Nucleus accumbens (tissue), 56 donors: Measurements from ENCODE around the gene PYY.
"Not testable (repeated sequence)": the region's sequence is repeated elsewhere in the genome, so short reads cannot be mapped to it uniquely, and the experiment has no call there.

Source experiments
- DNase-seq, 56 donors: peaks; one replicate each; lab custom pipeline; 2025; lab: John Stamatoyannopoulos, UW

PYY gene

GRCh38 chr17:43953746-43954145 lies at the start of gene PYY:
TSS of gene PYY (minus strand) at chr17:43953940. CDS start at chr17:43953483, 457 bp downstream.
- no peak for DNase-seq

DNA sequence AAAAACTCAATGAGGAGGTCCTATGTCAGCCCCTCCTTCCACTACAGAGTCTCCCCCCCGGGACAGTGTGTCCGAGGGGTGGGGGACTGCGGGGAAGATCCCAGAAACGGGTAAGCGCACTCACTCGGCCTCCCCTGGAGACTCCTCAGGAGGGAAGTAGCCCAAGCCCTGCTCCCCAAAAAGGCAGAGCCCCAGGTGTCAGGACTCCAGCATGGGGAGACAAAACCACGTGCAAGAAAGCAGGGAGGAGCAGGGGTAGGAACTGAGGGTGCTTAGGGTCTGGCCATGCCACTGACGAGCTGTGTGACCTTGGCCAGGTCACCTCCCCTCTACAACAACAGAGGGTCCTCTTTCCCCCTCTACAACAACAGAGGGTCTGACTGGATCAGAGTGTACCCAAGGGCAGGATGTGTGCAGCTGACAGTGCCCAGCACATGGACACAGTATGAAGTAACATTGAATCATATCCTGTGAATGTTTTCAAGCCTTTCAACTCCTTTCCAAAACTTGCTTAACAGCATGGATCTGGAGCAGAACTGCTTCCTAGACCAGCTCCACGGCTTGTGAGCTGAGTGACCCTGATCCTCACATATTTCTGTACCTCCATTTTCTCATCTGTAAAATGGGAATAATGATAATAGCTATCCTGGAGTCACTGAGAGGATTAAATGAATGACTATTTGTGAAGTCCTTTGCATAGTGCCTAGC lies 48.6 kb upstream of the PYY start:
- no peak for DNase-seq

DNA sequence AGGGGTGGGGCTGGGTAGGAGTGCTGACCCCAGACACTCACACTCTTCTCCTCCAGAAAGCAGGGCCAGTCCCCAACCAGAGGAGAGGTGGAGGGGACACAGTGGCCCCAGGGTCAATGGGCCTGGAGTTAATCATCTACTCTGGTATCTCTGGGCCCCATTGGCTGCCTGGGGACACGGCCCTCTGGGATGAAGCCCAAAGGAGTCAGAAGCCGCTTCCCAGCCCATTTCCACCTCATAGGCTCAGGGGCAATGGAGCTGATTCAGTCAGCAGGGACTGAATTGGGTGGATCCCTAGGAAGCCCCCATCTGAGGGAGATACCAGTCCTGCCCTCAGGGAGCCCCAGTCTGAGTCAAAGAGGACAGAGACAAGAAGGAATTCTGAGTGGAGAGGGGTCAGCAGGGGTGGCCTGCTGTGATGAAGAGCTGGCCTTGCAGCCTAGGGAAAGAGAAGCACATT lies 47.8 kb upstream of the PYY start:
- no peak for DNase-seq

- no peak for DNase-seq
Measured at GRCh38 chr17:44000871-44001460, 47.2 kb upstream of the PYY start.

- DNase-seq = no peak
Measured at GRCh38 chr17:44000141-44000860, 46.6 kb upstream of the PYY start.

DNA sequence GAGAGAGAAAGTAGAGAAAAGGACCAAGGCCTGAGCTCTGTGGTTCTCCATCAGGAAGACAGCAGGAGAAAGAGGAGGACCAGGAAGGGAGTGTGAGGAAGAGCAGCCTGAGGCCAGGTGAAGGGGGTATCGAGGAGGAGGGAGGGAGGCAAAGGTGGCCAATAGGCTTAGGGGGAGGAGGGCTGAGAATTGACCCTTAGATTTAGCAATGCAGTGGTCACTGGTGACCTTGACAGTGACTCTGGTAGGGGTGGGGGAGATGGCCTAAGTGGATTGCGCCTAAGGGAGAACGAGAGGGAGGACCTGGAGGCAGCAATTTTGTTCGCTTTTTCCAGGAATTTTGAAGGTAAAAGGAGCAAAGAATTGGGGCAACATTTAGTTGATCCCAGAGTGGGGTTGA lies 45.3 kb upstream of the PYY start:
- no peak for DNase-seq

- no peak for DNase-seq
Measured at GRCh38 chr17:43998552-43998951, 44.8 kb upstream of the PYY start.

- DNase-seq = not testable (repeated sequence)
Measured at GRCh38 chr17:43997180-43997579, 43.4 kb upstream of the PYY start.

- no peak for DNase-seq
Measured at GRCh38 chr17:43995150-43995471, 41.4 kb upstream of the PYY start.

GRCh38 chr17:43994272-43995149 lies 40.8 kb upstream of the PYY start:
- peak in 43 of 56 donors; percentile 10 to 82 (median 39) for DNase-seq

- DNase-seq = no peak
Measured at GRCh38 chr17:43992641-43993040, 38.9 kb upstream of the PYY start.

- DNase-seq = no peak
Measured at GRCh38 chr17:43988301-43988700, 34.6 kb upstream of the PYY start.

- DNase-seq = no peak
Measured at GRCh38 chr17:43987131-43988021, 33.6 kb upstream of the PYY start.

DNA sequence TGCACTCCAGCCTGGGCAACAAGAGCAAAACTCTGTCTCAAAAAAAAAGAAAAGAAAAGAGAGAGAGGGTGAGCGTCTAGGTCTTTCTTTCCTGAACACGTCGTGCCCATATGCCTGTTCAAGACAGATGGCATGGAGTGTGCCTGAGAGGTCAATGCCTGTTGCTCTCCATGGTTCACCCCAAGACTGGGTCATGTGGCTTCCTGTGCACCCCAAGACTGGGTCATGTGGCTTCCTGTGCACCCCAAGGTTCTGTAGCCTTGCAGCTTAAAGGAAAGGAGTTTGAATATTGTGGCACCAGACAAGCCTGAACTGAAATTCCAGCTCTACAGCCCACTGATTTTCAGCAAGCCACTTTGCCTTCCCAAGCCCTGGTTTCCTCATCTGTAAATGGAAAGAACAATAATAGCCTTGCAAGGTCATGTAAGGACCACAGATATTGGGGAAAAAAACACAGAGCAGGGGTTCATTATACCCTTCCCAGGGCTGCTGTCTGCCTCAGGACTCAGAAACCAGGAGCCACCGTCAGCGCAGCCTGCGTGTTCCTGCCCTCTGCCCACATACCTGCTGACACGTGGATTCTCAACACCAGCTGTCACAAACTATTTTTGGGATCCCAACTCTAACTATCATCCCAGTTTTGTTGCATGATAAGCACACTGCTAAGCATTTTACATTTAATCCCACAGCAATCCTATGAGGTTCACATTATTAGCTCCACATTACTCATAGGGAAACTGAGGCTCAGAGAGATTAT lies 32.7 kb upstream of the PYY start:
- peak in 2 of 56 donors; percentile 1 to 2 for DNase-seq

DNA sequence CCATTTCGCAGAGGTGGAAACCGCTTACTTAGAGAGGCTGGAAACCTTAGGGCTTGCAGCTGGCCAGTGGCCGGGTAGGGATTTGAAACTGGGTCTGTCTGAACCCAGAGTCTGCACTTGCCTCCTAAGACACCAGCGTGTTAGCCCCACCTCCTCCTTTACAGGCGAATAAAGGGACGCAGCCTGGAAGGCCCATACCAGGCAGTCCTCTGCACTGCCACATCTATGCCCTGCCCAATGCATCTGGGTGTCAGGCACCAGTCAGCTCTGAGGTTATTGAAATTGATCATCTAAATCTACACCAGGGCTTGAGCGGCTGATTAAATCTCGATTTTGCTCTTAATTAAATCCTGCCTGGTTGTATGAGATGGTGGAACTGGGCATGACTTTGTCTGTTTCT lies 30.8 kb upstream of the PYY start:
- no peak for DNase-seq

GRCh38 chr17:43983515-43984411 lies 30.0 kb upstream of the PYY start:
- peak in 15 of 56 donors; percentile 2 to 66 (median 16) for DNase-seq

DNA sequence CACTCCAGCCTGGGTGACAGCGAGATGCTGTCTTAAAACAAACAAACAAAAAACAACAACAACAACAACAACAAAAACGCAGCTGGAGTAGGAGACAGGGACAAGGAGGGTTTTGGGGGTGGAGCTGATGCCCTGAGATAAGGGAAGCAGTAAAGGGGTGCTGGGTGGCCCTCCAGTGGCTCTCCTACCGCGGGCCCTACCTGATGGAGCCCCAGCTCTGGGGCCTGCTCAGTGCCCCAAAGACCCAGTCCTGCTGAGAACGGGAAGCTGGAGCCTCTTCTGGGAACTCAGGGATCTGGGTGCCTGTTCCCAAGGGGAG lies 29.4 kb upstream of the PYY start:
- no peak for DNase-seq

DNA sequence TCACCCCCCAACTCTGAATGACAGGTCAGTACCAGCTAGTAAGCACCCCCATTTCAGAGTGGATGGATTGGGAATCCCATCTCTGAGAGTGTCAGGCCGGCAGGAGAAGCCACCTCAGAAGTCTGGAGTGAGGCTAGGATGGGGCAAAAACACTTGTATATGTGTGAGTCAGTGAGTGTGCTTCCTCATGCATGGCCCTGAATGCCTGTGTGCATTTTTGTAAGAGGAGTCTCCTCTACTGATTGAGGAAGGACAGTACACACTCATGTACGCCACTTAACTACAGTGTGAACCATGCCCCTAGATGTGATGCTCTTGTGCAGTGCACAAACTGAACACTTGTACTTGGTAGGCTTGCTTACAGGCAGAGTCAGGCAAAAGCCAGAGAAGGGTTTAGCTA lies 28.4 kb upstream of the PYY start:
- no peak for DNase-seq
